Activated naive CD4-positive, alpha-beta T cell treated with anti-CD3 and anti-CD28 coated beads, Interleukin-2, amount 50 U/mL, for 72 hours (primary cell): ENCODE results near the gene TMEM191C. TPM values are rescaled to one million over a fixed set of nuclear protein-coding genes. Genes with fewer than 3 reads are reported as not detected.
A peak's percentile ranks its signal among the peaks of the same experiment; 100 is the strongest.
"Not testable (repeated sequence)": the region's sequence is repeated elsewhere in the genome, so short reads cannot be mapped to it uniquely, and the experiment has no call there.

Experiments
- ATAC-seq, 2 donors: fragments of 150-1000 bp; cut with Tn5 transposase; 2 replicates each; pipeline ENCODE4 v1.10.0; 2021; ENCODE audit warnings: mild to moderate bottlenecking in 2 of 2, moderate library complexity in 2 of 2
- DNase-seq, 2 donors: peaks; one replicate each; pipeline ENCODE4 v3.0.0; 2021 to 2022; ENCODE audit warnings: low spot score in 2 of 2
- H3K27ac Mint-ChIP-seq, 2 donors: one replicate each; pipeline ENCODE4 v1.8.0; 2022; ENCODE audit warnings: mild to moderate bottlenecking in 2 of 2, mixed read lengths in 2 of 2
- H3K36me3 Mint-ChIP-seq, 2 donors: one replicate each; pipeline ENCODE4 v1.8.0; 2022; ENCODE audit warnings: mixed read lengths in 2 of 2
- H3K9me3 Mint-ChIP-seq, 2 donors: one replicate each; pipeline ENCODE4 v1.8.0; 2022; ENCODE audit warnings: mixed read lengths in 2 of 2
- total RNA-seq, 2 donors: library from RNA; stranded (reverse); gene quantifications; one replicate each; pipeline ENCODE4 v1.2.3, GENCODE V29; 2022

TMEM191C gene
- total RNA-seq, 2 donors from 2014 or later = 0.93 to 3.2 TPM

DNA sequence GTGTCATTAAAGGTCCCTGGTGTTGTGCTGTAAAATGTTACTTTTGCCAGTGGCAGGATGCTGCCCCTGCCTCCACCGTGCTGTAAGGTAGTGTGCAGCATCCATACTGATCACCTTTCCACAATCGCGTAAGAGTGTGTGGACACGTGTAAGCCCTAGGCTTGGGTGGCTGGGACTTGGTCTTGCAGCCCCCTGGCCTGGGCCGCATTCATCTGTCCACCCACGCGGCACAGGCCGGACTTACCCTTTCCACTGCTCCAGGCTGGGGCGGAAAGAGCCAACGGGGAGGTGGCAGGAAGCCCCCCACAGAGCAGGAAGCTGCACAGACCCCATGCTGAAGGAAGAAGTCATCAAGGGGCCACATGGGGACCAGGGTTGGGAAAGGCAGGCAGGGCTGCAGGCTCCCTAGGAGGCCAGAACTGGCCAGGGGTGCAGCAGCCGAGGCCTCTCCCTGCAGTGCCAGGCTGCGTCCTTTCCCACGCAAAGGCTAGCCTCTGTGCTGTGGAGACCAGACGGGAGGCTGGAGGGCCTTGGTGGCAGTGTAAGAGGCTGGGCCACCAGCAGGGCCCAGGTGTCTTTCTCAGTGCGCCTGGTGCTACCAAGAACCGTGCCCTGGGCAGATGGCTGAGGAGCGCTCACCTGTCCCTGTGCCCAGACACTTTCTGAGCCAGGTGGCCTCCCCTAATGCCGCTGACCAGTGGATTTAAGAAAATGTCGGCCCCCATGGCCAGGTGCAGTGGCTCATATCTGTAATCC, 11.7 kb upstream of the TMEM191C start:
- Mint-ChIP-seq H3K36me3 (no peaks in the 10 kb centered on the region), H3K27ac (peak overlapping the region in 1 of 2 donors; percentile 50), H3K9me3 (no peaks in the 10 kb centered on the region)
- peak; percentile 1 to 37 for DNase-seq
- ATAC-seq = no peak

DNA sequence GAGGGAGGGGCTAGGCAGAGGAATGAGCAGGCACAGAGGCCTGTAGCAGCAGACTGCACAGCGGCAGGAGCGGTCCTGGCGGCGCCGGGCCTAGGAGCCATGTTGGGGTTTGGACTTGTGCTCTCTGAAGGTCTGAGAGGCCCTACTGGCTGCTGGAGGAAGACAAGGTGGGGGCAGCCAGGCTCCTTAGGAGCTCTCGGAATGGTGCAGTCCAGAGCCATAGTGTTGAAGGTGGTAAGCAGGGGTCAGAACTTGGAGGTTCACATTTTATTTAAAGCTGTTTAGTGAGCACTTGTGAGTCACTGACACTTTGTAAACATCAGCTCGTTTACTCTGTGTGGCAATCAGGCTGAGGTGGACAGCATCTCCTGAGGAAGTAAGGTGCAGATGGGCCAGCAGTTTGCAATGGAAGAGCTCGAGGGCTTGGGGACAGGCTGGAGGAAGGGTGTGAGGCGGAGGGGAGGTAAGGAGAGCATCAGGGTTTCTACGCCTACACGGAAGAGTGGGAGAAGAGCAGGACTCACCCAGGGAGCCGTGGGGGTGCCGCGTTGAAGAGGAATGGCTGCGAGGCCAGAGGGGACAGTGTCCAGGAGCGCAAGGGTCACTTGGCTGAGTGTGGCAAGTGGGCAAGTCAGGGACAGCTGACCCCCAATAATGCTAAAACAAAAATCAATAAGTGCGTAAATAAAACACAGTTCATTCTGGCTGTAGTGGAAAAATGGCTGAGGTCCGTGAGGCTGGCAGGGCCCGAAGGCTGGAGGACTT, 10.0 kb upstream of the TMEM191C start:
- Mint-ChIP-seq H3K9me3 (no peaks in the 10 kb centered on the region), H3K27ac (peak overlapping the region in 1 of 2 donors; percentile 48), H3K36me3 (no peaks in the 10 kb centered on the region)
- DNase-seq (no peak), ATAC-seq (no peak)

DNA sequence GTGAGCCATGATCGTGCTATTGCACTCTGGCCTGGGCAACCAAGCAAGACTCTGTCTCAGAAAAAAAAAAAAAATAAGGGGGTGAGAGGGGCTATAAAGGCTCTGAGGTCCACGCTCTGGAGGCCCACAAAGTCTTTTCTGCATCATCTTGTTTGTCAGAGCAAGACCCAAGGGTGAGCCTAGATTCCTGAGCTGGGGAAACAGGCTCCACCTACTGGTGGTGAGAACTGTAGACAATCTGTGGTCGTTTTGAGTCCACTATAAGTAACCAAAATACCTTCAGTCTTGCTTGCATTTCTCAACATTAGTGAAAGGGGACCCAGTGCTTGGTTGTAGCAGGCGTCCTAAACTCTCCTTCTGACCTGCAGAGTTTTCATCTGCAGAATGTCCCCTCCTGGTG, 4.5 kb upstream of the TMEM191C start:
- DNase-seq, H3K9me3 Mint-ChIP-seq, H3K36me3 Mint-ChIP-seq, H3K27ac Mint-ChIP-seq, ATAC-seq: not testable (repeated sequence)

GRCh38 chr22:21468194-21469096, 1.3 kb downstream of the TMEM191C start:
- H3K36me3 Mint-ChIP-seq, H3K9me3 Mint-ChIP-seq: not testable (repeated sequence)
- DNase-seq (peak; percentile 83 to 86), ATAC-seq (peak; percentile 83 to 92)
- peak overlapping the region in 1 of 2 donors; percentile 68 for H3K27ac Mint-ChIP-seq

DNA sequence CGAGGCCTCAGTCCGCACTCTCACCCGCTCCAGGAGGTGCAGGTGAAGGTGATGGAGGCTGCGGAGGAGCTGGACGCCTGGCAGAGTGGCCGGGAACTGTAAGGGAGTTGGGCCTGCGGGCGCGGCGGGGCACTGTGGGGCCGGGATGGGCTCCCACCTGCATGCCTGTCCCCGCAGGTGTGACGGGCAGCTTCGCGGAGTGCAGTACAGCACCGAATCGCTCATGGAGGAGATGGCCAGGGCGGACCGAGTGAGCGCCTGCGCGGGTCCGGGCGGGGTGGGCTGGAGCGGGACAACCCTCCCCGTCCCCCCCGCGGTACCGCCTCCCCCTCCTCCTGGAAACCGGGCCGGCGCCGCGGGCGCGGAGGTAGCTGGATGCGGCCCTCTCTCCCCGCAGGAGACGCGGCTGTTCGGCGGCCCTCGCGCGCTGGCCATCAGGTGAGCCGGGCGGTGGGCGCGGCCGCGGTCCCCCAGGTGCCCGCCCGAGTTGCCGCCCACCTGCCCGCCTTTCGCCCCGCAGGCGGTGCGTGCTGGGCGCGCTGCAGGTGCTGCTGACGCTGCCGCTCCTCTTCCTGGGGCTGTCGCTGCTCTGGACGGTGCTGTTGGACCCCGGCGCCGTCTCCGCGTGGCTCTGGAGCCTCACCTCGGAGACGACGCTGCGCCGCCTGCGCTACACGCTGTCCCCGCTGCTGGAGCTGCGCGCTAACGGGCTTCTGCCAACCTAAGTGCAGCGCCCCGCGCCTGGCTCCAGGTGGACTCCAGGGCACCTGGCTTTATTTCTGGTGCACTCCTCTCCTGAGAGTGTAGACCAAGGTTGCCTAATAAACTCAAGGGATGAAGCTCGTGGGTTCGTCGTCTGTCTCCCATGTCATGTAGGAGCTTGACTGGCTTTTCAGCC, 2.2 kb downstream of the TMEM191C start:
- H3K36me3 Mint-ChIP-seq, ATAC-seq, H3K27ac Mint-ChIP-seq, DNase-seq, H3K9me3 Mint-ChIP-seq: not testable (repeated sequence)

DNA sequence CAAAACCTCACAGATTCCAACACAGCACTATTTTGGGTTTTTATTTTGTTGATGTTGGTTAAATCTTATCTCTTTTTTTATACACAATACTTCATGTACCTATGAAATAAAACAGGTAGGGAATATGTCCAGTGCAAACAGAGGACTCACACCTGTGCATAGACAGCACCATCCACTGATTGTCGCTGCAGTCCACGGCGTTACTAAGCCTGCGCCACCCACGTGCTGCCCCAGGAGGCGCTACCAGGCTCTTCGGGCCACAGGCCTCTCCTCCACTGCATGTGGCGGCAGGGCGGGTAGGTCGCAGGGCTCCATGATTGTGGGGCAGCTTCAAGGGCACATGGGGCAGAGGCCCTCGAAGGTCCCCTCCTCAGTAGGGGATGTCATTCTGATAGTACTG, 5.8 kb downstream of the TMEM191C start:
- ATAC-seq, DNase-seq, H3K27ac Mint-ChIP-seq, H3K36me3 Mint-ChIP-seq, H3K9me3 Mint-ChIP-seq: not testable (repeated sequence)

DNA sequence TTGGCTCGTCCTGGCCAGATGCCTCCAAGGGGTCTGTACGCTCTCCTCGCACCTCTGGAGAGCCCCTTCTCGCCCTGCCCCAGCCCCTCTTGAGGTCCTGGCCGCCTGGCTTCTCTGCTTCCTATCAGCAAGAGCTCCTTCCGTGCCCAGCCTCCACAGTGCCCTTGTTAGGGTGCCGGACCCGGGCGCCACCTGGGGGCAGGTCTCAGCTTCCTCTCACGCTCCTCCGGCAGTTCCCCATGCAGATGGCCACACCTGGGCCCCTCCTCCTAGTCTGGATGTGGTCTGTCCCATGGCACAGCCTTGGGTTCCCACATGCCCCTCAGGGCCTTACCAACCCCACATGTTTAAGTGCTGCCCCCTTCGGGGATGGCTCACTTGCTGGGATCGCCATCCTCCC, 6.5 kb downstream of the TMEM191C start:
- not testable (repeated sequence) for DNase-seq, H3K9me3 Mint-ChIP-seq, H3K27ac Mint-ChIP-seq, H3K36me3 Mint-ChIP-seq, ATAC-seq

GRCh38 chr22:21484039-21484438, 16.9 kb downstream of the TMEM191C start:
- H3K36me3 Mint-ChIP-seq, H3K9me3 Mint-ChIP-seq, DNase-seq, ATAC-seq, H3K27ac Mint-ChIP-seq: not testable (repeated sequence)

DNA sequence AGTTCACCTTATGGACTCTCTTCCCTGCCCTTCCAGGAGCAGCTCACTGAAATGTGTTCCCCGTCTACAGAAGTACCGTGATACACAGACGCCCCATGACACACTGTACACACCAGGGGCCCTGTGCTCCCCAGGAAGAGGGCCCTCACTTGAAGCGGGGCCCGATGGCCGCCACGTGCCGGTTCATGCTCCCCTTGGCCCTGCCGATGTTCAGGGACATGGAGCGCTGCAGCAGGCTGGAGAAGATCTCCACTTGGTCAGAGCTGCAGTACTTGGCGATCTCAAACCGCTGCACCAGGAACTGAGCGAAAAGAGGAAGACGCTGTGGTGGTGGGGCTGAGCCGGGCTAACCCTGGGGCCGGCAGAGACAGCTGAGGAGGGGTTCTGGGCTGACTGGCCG, 20.5 kb downstream of the TMEM191C start:
- H3K9me3 Mint-ChIP-seq, H3K36me3 Mint-ChIP-seq, H3K27ac Mint-ChIP-seq, ATAC-seq, DNase-seq: not testable (repeated sequence)

- ATAC-seq, H3K36me3 Mint-ChIP-seq, DNase-seq, H3K27ac Mint-ChIP-seq, H3K9me3 Mint-ChIP-seq: not testable (repeated sequence)
Observed at GRCh38 chr22:21489149-21489680, 22.0 kb downstream of the TMEM191C start.

GRCh38 chr22:21490556-21490955, 23.4 kb downstream of the TMEM191C start:
- H3K27ac Mint-ChIP-seq, DNase-seq, H3K9me3 Mint-ChIP-seq, H3K36me3 Mint-ChIP-seq, ATAC-seq: not testable (repeated sequence)

GRCh38 chr22:21492271-21492670, 25.1 kb downstream of the TMEM191C start:
- H3K36me3 Mint-ChIP-seq, H3K27ac Mint-ChIP-seq, ATAC-seq, H3K9me3 Mint-ChIP-seq, DNase-seq: not testable (repeated sequence)

- not testable (repeated sequence) for DNase-seq, H3K9me3 Mint-ChIP-seq, H3K36me3 Mint-ChIP-seq, ATAC-seq, H3K27ac Mint-ChIP-seq
Observed at GRCh38 chr22:21493789-21494782, 26.9 kb downstream of the TMEM191C start.

DNA sequence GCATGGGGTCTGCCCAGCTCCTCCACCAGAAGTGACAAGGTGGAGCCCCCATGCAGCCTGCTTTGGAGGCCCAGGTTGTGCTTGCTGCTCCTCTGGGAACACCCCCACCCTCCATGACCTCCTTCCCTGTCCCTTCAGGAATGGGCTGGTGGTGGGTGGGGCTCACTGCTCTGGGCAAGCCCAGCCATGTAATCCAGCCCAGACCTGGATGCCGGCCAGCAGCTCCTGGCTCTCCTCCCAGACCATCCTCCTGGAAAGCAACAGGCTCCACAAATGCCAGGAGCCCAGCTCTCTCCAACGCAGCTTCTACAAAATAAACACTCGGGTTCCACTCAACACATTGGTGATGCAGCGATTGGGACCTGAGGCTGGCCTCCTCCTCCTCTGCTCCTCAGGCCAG, 30.8 kb downstream of the TMEM191C start:
- not testable (repeated sequence) for H3K27ac Mint-ChIP-seq, H3K9me3 Mint-ChIP-seq, H3K36me3 Mint-ChIP-seq, ATAC-seq, DNase-seq

- H3K9me3 Mint-ChIP-seq, H3K36me3 Mint-ChIP-seq, H3K27ac Mint-ChIP-seq, DNase-seq, ATAC-seq: not testable (repeated sequence)
Observed at GRCh38 chr22:21498489-21498888, 31.3 kb downstream of the TMEM191C start.
